HepG2 (cell line): ENCODE measurements around the gene NRN1L. TPM values are rescaled to one million over a fixed set of nuclear protein-coding genes. Genes with fewer than 3 reads are reported as not detected.

Experiments
- ASH2L ChIP-seq: fragments of 300-600, 200-600 bp; sonication (generic); IDR thresholded peaks from 2 replicates; pipeline ENCODE4 v1.7.0; 2017; ENCODE audit warnings: low read depth, mild to moderate bottlenecking, moderate library complexity, mixed read lengths, low read length; ENCODE audit not compliant: insufficient read length
- HMGXB3 ChIP-seq: sonication (generic); formaldehyde crosslinking; IDR thresholded peaks from 2 replicates; pipeline ENCODE4 v1.4.0; 2020; ENCODE audit warnings: missing genetic modification reagents, borderline replicate concordance
- KMT2A ChIP-seq: sonication (generic); formaldehyde crosslinking; IDR thresholded peaks from 2 replicates; pipeline ENCODE4 v1.4.0; 2020; ENCODE audit warnings: missing genetic modification reagents
- MED1 ChIP-seq: sonication (generic); formaldehyde crosslinking; IDR thresholded peaks from 2 replicates; pipeline ENCODE4 v1.4.0; 2020; ENCODE audit warnings: missing genetic modification reagents
- POLR2AphosphoS5 ChIP-seq: IDR thresholded peaks from 2 replicates; pipeline ENCODE4 v1.6.1; 2012; ENCODE audit warnings: low read depth, low read length
- REL ChIP-seq: sonication (generic); formaldehyde crosslinking; conservative IDR thresholded peaks from 2 replicates; pipeline ENCODE4 v1.8.0; 2022; ENCODE audit warnings: mild to moderate bottlenecking, missing genetic modification reagents, moderate library complexity
- RNF219 ChIP-seq: sonication (generic); formaldehyde crosslinking; IDR thresholded peaks from 2 replicates; pipeline ENCODE4 v1.5.0; 2020; ENCODE audit warnings: mild to moderate bottlenecking, missing genetic modification reagents
- SMC3 ChIP-seq: IDR thresholded peaks from 2 replicates; pipeline ENCODE4 v1.6.1; 2011; ENCODE audit warnings: low read length, improper control_type of control experiment
- ZBTB42 ChIP-seq: sonication (generic); formaldehyde crosslinking; IDR thresholded peaks from 2 replicates; pipeline ENCODE4 v1.5.0; 2020; ENCODE audit warnings: mild to moderate bottlenecking, missing genetic modification reagents
- ZFP41 ChIP-seq: sonication (generic); formaldehyde crosslinking; IDR thresholded peaks from 2 replicates; pipeline ENCODE4 v1.4.0; 2020; ENCODE audit warnings: mild to moderate bottlenecking, missing genetic modification reagents, borderline replicate concordance
- ZNF224 ChIP-seq: sonication (generic); formaldehyde crosslinking; IDR thresholded peaks from 2 replicates; pipeline ENCODE4 v1.5.0; 2020; ENCODE audit warnings: mild to moderate bottlenecking, missing genetic modification reagents
- ZNF232 ChIP-seq: sonication (generic); formaldehyde crosslinking; IDR thresholded peaks from 2 replicates; pipeline ENCODE4 v1.4.0; 2020; ENCODE audit warnings: missing genetic modification reagents, borderline replicate concordance
- ZNF235 ChIP-seq: sonication (generic); formaldehyde crosslinking; IDR thresholded peaks from 2 replicates; pipeline ENCODE4 v1.8.1; 2023; ENCODE audit warnings: mild to moderate bottlenecking, missing genetic modification reagents, borderline replicate concordance
- polyA plus RNA-seq, 8 experiments: library from polyadenylated mRNA; depleted of rRNA in 3 of 8; stranded (reverse) in 7 of 8; unstranded in 1 of 8; fragments of >200 nt; fragmentation: Illumina TruSeq in 4 of 8; extraction: Trizol in 4 of 8; gene quantifications; 2 replicates each; pipeline versions ENCODE4 v1.2.1 to v1.2.3, GENCODE V29; 2011 to 2016; ENCODE audit warnings: low read depth in 4 of 8, missing spikeins in 1 of 8, mixed read lengths in 1 of 8; ENCODE audit not compliant: insufficient read depth in 1 of 8
- total RNA-seq, 5 experiments: library from RNA; depleted of rRNA; stranded (reverse); fragments of >200 nt; fragmentation: Illumina TruSeq; extraction: Trizol; gene quantifications; 2 replicates each; pipeline ENCODE4 v1.2.3, GENCODE V29; 2016; ENCODE audit warnings: low read depth in 1 of 5
- TF ChIP-seq, protein P1 (sequence below): sonication (generic); formaldehyde crosslinking; IDR thresholded peaks from 2 replicates; pipeline ENCODE4 v1.4.0; 2020; ENCODE audit warnings: mild to moderate bottlenecking, low read depth, missing genetic modification reagents
- TF ChIP-seq, protein P2 (sequence below): sonication (generic); formaldehyde crosslinking; IDR thresholded peaks from 2 replicates; pipeline ENCODE4 v1.8.1; 2023; ENCODE audit warnings: mild to moderate bottlenecking, moderate library complexity, missing genetic modification reagents
- TF ChIP-seq, protein P3 (sequence below): sonication (generic); formaldehyde crosslinking; IDR thresholded peaks from 2 replicates; pipeline ENCODE4 v1.4.0; 2020; ENCODE audit warnings: mild to moderate bottlenecking, missing genetic modification reagents
- TF ChIP-seq, protein P4 (sequence below): sonication (generic); formaldehyde crosslinking; IDR thresholded peaks from 2 replicates; pipeline ENCODE4 v1.9.0; 2022; ENCODE audit warnings: low read depth, missing genetic modification reagents

NRN1L gene
- total and polyA plus RNA-seq, 2 of the 13 experiments (the other 11 are each of a cell fraction or from before 2014, with no cell fraction given): 0.53 to 1.2 TPM

GRCh38 chr16:67883872-67884261 is 818 bp upstream of the NRN1L start (continued):
- TF ChIP-seq, protein P1, sequence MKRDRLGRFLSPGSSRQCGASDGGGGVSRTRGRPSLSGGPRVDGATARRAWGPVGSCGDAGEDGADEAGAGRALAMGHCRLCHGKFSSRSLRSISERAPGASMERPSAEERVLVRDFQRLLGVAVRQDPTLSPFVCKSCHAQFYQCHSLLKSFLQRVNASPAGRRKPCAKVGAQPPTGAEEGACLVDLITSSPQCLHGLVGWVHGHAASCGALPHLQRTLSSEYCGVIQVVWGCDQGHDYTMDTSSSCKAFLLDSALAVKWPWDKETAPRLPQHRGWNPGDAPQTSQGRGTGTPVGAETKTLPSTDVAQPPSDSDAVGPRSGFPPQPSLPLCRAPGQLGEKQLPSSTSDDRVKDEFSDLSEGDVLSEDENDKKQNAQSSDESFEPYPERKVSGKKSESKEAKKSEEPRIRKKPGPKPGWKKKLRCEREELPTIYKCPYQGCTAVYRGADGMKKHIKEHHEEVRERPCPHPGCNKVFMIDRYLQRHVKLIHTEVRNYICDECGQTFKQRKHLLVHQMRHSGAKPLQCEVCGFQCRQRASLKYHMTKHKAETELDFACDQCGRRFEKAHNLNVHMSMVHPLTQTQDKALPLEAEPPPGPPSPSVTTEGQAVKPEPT (CRISPR knock-in tag): no peak
- no peak for TF ChIP-seq ZNF224 (CRISPR knock-in tag)
- no peak for TF ChIP-seq POLR2AphosphoS5
- TF ChIP-seq ZFP41 (CRISPR knock-in tag): no peak
- no peak for TF ChIP-seq REL (CRISPR knock-in tag)
- TF ChIP-seq ZNF232: no peak
- no peak for TF ChIP-seq ASH2L
- no peak for TF ChIP-seq MED1 (CRISPR knock-in tag)
- TF ChIP-seq HMGXB3 (CRISPR knock-in tag): no peak
- no peak for TF ChIP-seq RNF219
- TF ChIP-seq, protein P2, sequence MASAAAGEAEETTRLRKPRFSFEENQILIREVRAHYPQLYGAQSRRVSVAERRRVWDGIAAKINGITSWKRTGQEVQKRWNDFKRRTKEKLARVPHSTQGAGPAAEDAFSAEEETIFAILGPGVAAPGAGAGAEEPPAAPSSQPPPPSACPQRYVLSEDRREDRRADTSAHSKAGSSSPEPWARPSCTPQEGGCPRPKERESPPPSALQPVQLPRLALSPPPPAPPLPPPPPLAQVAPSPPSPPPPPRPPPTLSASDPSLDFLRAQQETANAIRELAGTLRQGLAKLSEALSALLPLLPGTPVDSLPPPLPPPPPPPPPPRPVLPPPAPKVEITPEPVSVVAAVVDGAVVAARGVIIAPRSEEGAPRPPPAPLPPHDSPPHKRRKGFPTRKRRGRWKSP (CRISPR knock-in tag): no peak
- peak; percentile 88 for TF ChIP-seq SMC3
- 0 out of 2 replicates have a peak, but pooled peaks have one; percentile 23 for TF ChIP-seq KMT2A (CRISPR knock-in tag)
- TF ChIP-seq, protein P3, sequence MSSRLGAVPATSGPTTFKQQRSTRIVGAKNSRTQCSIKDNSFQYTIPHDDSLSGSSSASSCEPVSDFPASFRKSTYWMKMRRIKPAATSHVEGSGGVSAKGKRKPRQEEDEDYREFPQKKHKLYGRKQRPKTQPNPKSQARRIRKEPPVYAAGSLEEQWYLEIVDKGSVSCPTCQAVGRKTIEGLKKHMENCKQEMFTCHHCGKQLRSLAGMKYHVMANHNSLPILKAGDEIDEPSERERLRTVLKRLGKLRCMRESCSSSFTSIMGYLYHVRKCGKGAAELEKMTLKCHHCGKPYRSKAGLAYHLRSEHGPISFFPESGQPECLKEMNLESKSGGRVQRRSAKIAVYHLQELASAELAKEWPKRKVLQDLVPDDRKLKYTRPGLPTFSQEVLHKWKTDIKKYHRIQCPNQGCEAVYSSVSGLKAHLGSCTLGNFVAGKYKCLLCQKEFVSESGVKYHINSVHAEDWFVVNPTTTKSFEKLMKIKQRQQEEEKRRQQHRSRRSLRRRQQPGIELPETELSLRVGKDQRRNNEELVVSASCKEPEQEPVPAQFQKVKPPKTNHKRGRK: no peak
- TF ChIP-seq ZBTB42 (CRISPR knock-in tag): no peak
- TF ChIP-seq, protein P4, sequence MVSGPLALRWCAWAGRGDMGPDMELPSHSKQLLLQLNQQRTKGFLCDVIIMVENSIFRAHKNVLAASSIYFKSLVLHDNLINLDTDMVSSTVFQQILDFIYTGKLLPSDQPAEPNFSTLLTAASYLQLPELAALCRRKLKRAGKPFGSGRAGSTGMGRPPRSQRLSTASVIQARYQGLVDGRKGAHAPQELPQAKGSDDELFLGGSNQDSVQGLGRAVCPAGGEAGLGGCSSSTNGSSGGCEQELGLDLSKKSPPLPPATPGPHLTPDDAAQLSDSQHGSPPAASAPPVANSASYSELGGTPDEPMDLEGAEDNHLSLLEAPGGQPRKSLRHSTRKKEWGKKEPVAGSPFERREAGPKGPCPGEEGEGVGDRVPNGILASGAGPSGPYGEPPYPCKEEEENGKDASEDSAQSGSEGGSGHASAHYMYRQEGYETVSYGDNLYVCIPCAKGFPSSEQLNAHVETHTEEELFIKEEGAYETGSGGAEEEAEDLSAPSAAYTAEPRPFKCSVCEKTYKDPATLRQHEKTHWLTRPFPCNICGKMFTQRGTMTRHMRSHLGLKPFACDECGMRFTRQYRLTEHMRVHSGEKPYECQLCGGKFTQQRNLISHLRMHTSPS (CRISPR knock-in tag): no peak
- TF ChIP-seq ZNF235 (CRISPR knock-in tag): no peak
